Peyer's patch (tissue), 4 donors: ENCODE results near the gene ARL15.

Experiments used
- CTCF ChIP-seq, 6 experiments: fragments of 450-650 bp in 4 of 6; fragments of 200-600 bp in 2 of 6; sonication (generic) in 1 of 6; IDR thresholded peaks; one replicate each; pipeline ENCODE4 v1.5.1; 2017 to 2019; ENCODE audit warnings: antibody characterized with exemption in 6 of 6, mild to moderate bottlenecking in 3 of 6, moderate library complexity in 1 of 6
- POLR2A ChIP-seq, 2 donors: fragments of 450-650 bp; IDR thresholded peaks; one replicate each; pipeline ENCODE4 v1.5.1; 2017; ENCODE audit warnings: antibody characterized with exemption in 2 of 2, mild to moderate bottlenecking in 2 of 2, moderate library complexity in 2 of 2

GRCh38 chr5:53963958-53964357, 346.4 kb downstream of the ARL15 start:
- TF ChIP-seq CTCF (IDR thresholded peaks at IDR 0.05): no peak
- no peak for TF ChIP-seq POLR2A (IDR thresholded peaks at IDR 0.05)
